HG03442 (cell line): ENCODE data around the gene LARGE1.

Experiments
- ATAC-seq: cut with Tn5 transposase; IDR thresholded peaks from one replicate; pipeline ENCODE4 v1.9.1; 2021; ENCODE audit warnings: mild to moderate bottlenecking, moderate library complexity; ENCODE audit not compliant: unreplicated experiment

The LARGE1 gene

GRCh38 chr22:33785283-33785968, 134.8 kb downstream of the LARGE1 start:
- no peak for ATAC-seq

DNA sequence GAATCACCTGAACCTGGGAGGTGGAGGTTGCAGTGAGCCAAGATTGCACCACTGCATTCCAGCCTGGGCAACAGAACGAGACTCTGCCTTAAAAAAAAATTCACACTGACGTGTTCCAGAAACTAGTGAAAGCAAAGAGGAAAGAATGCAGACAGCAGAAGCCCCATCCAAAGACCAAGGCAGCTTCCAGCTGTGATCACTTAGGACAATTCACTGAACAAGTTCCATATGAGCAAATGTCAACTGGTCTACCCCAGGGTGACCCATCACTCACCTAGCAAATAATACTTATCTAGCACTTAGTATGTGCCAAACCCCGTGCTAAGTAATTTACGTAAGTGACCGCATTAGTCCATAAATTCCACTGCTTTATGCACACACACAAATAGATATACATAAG, 138.9 kb downstream of the LARGE1 start:
- no peak for ATAC-seq

- ATAC-seq: no peak
Observed at GRCh38 chr22:33780531-33781136, 139.6 kb downstream of the LARGE1 start.

GRCh38 chr22:33779243-33779642, 141.0 kb downstream of the LARGE1 start:
- no peak for ATAC-seq

DNA sequence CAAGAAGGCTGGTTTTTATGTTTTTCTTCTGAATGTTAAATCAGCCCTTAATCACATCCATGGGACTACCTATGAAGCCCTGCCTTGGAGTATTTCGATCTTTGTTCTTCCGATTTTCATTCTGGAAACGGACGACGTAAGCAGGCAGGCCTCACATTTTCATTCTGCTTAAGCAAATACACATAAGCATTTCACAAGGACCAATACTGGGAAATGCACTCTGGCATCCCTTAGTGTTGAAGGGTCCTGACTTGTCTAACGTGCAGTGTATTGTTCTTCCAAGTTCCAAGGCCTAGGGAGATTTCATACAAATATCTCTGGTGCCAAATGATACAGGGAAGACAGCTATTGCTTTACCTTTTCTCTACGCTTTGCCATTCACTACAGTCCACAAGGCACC, 143.8 kb downstream of the LARGE1 start:
- no peak for ATAC-seq

DNA sequence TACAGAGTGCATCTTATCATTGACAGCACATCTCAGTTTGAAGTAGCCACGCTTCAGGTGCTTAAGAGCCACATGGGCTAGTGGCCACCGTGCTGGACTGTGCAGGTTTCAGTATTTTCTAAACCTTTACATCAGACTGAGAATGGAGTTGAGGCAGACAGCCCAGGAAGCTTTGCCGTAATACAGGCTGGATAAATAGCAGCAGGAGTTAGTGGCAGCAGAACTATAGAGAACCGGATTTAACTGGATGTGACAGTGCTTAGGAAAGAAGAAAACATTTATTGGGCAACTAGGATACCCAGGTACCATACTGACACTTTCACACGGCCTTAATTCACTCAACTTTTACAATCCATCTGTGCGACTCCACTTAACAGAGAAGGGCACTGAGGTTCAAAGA, 145.5 kb downstream of the LARGE1 start:
- no peak for ATAC-seq

DNA sequence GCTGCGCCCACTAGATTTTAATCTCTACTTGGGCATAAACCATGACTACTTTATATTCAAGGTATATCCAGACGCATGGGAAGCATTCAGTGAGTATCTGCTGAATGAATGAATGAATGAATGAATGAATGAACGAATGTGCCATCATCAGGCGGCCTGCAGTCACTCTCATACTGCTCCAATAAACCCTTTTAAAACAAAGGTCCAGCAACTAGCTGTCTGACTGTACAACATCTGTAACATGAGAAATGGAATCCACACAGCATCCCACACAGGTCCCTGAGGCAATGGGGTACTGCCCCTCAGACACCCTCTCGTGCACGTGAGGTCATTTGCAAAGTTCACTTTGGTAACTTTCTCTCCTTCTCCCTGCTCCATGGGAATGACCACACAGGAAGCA, 147.5 kb downstream of the LARGE1 start:
- no peak for ATAC-seq

GRCh38 chr22:33771136-33771535, 149.1 kb downstream of the LARGE1 start:
- no peak for ATAC-seq

GRCh38 chr22:33770723-33771122, 149.6 kb downstream of the LARGE1 start:
- no peak for ATAC-seq

DNA sequence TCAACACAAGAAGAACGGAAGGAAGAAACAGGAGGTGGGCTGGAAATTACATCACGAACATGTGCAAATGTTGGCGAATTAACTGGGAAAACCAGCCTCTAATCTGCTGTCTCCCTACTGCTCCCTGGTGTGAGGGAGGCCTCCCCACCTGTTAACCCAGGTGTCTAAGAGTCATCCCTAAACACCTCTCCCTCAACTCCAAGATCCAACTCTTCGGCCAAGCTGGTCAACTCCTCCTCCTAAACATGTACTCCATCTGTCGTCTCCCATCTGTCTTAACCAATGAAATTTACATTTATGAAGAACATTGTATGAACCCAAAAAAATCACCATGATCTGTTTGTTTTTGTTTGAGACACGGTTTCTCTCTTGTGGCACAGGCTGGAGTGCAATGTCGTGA, 154.2 kb downstream of the LARGE1 start:
- no peak for ATAC-seq

GRCh38 chr22:33758961-33759360, 161.3 kb downstream of the LARGE1 start:
- no peak for ATAC-seq

- no peak for ATAC-seq
Observed at GRCh38 chr22:33757802-33758483, 162.3 kb downstream of the LARGE1 start.

GRCh38 chr22:33757041-33757801, 163.1 kb downstream of the LARGE1 start:
- no peak for ATAC-seq

DNA sequence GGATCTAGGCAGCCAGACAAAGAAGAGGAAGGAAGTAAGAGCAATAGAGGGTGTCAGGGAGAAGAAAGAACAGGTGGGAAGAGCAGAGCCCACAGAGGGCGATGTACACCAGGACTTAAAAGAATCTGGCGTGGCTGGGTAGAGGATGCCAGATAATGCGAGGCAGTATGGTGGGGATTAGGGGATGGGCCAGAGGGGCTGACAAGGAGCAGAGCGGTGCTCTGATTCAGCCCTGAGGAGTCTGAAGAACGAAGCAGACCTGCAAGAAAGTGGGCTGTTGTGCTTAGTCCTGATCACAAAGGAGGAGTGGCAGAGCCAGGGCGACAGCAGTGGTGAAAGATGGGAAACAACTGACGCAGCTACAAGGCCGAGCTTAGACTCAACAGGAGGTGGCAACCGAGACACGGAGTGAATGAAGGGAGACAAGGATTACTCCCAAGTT, 163.7 kb downstream of the LARGE1 start:
- ATAC-seq: no peak

DNA sequence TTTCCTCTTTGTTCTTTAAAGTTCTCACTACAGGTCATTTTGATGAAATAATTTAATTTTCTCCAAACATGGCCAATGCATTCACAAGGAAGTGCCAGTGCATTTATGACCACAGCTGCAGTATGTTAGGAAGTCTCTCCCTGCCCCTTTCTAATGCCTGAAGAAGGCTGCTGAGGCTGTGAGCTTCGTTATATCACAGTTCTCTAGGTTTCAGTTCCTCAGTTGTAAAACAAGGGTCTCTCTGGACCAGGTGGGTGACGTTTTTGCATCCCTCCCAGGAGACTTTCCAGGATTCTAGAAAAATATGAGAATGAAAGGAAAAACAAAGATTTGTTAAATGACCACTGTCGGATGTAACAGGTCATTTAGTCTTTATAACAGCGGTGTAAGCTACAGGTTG, 171.6 kb downstream of the LARGE1 start:
- ATAC-seq: no peak

DNA sequence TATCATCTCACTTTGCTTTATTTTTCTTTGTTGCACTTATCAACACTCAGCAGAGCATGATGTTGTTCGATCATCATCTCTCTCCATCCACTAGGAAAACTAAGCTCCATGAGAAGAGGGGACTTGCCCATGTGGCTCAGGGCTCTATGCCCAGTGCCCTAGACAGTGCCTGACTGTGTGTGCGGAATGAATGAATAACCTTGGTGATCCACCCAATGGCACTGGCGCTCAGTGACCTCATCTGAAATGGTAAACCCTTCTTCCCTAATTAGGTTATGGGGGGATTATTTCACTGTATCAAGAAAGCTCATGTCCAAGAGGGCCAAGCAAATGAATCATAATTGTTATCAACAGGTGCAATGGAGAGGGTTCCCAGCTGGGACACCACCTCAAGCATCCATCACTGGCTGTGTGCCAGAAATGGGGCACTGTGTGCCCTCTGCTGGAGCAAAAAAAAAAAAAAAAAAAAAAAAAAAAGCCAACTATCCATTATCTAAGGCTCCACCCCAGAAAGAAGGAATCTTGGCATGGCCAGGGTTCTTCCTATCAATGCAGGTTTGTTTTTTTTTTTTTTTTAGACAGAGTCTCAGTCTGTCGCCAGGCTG, 172.6 kb downstream of the LARGE1 start:
- ATAC-seq: no peak

DNA sequence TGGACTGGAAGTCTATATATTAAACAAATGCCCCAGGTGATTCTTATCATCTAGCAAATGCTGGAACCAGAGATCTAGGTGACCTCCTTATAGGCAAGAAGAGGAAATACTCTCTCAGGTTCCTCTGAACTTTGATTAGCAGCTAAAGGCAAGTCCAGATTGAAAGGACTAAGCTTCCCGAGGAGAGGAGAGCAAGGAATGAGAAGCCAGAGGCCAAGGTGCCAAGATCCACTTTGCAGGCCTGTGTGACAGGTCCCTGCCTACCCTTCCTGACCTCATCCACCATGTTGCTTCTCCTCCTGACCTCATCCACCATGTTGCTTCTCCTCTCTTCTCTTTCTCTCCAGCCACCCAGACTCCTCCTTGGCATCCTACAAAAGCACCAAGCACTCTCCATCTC, 173.2 kb downstream of the LARGE1 start:
- ATAC-seq: no peak

- no peak for ATAC-seq
Observed at GRCh38 chr22:33746501-33746928, 173.8 kb downstream of the LARGE1 start.

DNA sequence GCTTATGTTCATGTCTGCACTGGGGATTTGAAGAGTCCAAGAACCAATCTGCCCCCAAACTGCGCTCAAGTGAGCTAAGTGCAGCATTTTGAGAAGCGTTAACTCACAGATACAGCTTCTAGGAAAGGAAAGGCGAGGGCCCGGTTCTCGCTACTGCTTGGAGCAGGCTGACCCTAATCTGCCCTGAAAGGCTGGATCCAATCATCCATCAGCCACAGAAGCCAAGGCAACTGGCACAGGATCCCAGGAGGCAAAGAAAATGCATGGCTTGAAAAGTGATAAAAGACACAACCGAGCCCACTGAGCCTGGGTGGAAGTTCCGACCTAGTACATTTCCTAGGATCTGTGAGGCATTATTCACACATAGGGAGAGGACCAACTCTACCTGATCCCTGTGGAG, 174.8 kb downstream of the LARGE1 start:
- no peak for ATAC-seq

GRCh38 chr22:33743756-33744155, 176.5 kb downstream of the LARGE1 start:
- ATAC-seq: no peak

GRCh38 chr22:33741025-33741424, 179.3 kb downstream of the LARGE1 start:
- ATAC-seq: no peak
